HepG2 (cell line): ENCODE results near the gene JAGN1. TPM values are rescaled to one million over a fixed set of nuclear protein-coding genes. Genes with fewer than 3 reads are reported as not detected.

Experiments
- DZIP1 ChIP-seq: sonication (generic); formaldehyde crosslinking; IDR thresholded peaks from 2 replicates; pipeline ENCODE4 v1.5.0; 2020; ENCODE audit warnings: mild to moderate bottlenecking, missing genetic modification reagents
- FOXM1 ChIP-seq: sonication (generic); formaldehyde crosslinking; IDR thresholded peaks from 2 replicates; pipeline ENCODE4 v1.5.0; 2020; ENCODE audit warnings: missing genetic modification reagents
- HDAC2 ChIP-seq: sonication (generic); formaldehyde crosslinking; IDR thresholded peaks from 2 replicates; pipeline ENCODE4 v1.4.0; 2020; ENCODE audit warnings: missing genetic modification reagents
- HES4 ChIP-seq: sonication (generic); formaldehyde crosslinking; IDR thresholded peaks from 2 replicates; pipeline ENCODE4 v1.9.0; 2021; ENCODE audit warnings: mild to moderate bottlenecking, missing genetic modification reagents, borderline replicate concordance
- HNF4A ChIP-seq: sonication (generic); formaldehyde crosslinking; IDR thresholded peaks from 2 replicates; pipeline ENCODE4 v1.4.0; 2020; ENCODE audit warnings: missing genetic modification reagents
- MIER2 ChIP-seq: IDR thresholded peaks from 2 replicates; pipeline ENCODE4 v1.6.1; 2016; ENCODE audit warnings: missing biosample characterization, missing genetic modification reagents
- NCOA1 ChIP-seq: sonication (generic); formaldehyde crosslinking; IDR thresholded peaks from 2 replicates; pipeline ENCODE4 v1.9.0; 2021; ENCODE audit warnings: missing genetic modification reagents
- NFATC3 ChIP-seq: sonication (generic); formaldehyde crosslinking; IDR thresholded peaks from 2 replicates; pipeline ENCODE4 v1.5.1; 2020; ENCODE audit warnings: mild to moderate bottlenecking, missing genetic modification reagents
- NFE2L1 ChIP-seq: sonication (generic); formaldehyde crosslinking; IDR thresholded peaks from 2 replicates; pipeline ENCODE4 v1.4.0; 2020; ENCODE audit warnings: missing genetic modification reagents, mild to moderate bottlenecking, borderline replicate concordance
- SMARCE1 ChIP-seq: fragments of 450-650 bp; IDR thresholded peaks from 2 replicates; pipeline ENCODE4 v1.6.1; 2017; ENCODE audit warnings: borderline replicate concordance
- TAF15 ChIP-seq: fragments of 200-400 bp; formaldehyde crosslinking; IDR thresholded peaks from one replicate; pipeline ENCODE4 v1.6.1; 2018; ENCODE audit warnings: mild to moderate bottlenecking, low read depth, low read length; ENCODE audit not compliant: poor library complexity, severe bottlenecking
- TBX2 ChIP-seq: sonication (generic); formaldehyde crosslinking; IDR thresholded peaks from 2 replicates; pipeline ENCODE4 v1.5.0; 2020; ENCODE audit warnings: missing genetic modification reagents, mild to moderate bottlenecking, borderline replicate concordance
- ZBTB38 ChIP-seq: sonication (generic); formaldehyde crosslinking; IDR thresholded peaks from 2 replicates; pipeline ENCODE4 v1.5.1; 2020; ENCODE audit warnings: mild to moderate bottlenecking, missing genetic modification reagents
- ZNF296 ChIP-seq: sonication (generic); formaldehyde crosslinking; conservative IDR thresholded peaks from 2 replicates; pipeline ENCODE4 v1.5.0; 2020; ENCODE audit warnings: mild to moderate bottlenecking, missing genetic modification reagents
- ZNF598 ChIP-seq: sonication (generic); formaldehyde crosslinking; IDR thresholded peaks from 2 replicates; pipeline ENCODE4 v1.5.1; 2020; ENCODE audit warnings: mild to moderate bottlenecking, missing genetic modification reagents, borderline replicate concordance
- ZNF605 ChIP-seq: sonication (generic); formaldehyde crosslinking; IDR thresholded peaks from 2 replicates; pipeline ENCODE4 v1.8.0; 2022; ENCODE audit warnings: mild to moderate bottlenecking, missing genetic modification reagents
- ZNF772 ChIP-seq: sonication (generic); formaldehyde crosslinking; IDR thresholded peaks from 2 replicates; pipeline ENCODE4 v1.5.0; 2020; ENCODE audit warnings: mild to moderate bottlenecking, missing genetic modification reagents
- polyA plus RNA-seq, 8 experiments: library from polyadenylated mRNA; depleted of rRNA in 3 of 8; stranded (reverse) in 7 of 8; unstranded in 1 of 8; fragments of >200 nt; fragmentation: Illumina TruSeq in 4 of 8; extraction: Trizol in 4 of 8; gene quantifications; 2 replicates each; pipeline versions ENCODE4 v1.2.1 to v1.2.3, GENCODE V29; 2011 to 2016; ENCODE audit warnings: low read depth in 4 of 8, missing spikeins in 1 of 8, mixed read lengths in 1 of 8; ENCODE audit not compliant: insufficient read depth in 1 of 8
- total RNA-seq, 5 experiments: library from RNA; depleted of rRNA; stranded (reverse); fragments of >200 nt; fragmentation: Illumina TruSeq; extraction: Trizol; gene quantifications; 2 replicates each; pipeline ENCODE4 v1.2.3, GENCODE V29; 2016; ENCODE audit warnings: low read depth in 1 of 5
- TF ChIP-seq, protein P1 (sequence below): IDR thresholded peaks from 2 replicates; pipeline ENCODE4 v1.6.1; 2016; ENCODE audit warnings: low read depth, borderline replicate concordance
- TF ChIP-seq, protein P2 (sequence below): sonication (generic); formaldehyde crosslinking; IDR thresholded peaks from 2 replicates; pipeline ENCODE4 v1.8.0; 2023; ENCODE audit warnings: mild to moderate bottlenecking, missing genetic modification reagents
- TF ChIP-seq, protein P3 (sequence below): IDR thresholded peaks from 2 replicates; pipeline ENCODE4 v1.6.1; 2016
- TF ChIP-seq, protein P4 (sequence below): sonication (generic); formaldehyde crosslinking; IDR thresholded peaks from 2 replicates; pipeline ENCODE4 v1.4.0; 2020; ENCODE audit warnings: mild to moderate bottlenecking, missing genetic modification reagents
- TF ChIP-seq, protein P5 (sequence below): sonication (generic); formaldehyde crosslinking; IDR thresholded peaks from 2 replicates; pipeline ENCODE4 v1.4.0; 2020; ENCODE audit warnings: missing genetic modification reagents

Gene JAGN1
- total and polyA plus RNA-seq, 2 of the 13 experiments (the other 11 are each of a cell fraction or from before 2014, with no cell fraction given), result 49.9 to 50.9 TPM

DNA sequence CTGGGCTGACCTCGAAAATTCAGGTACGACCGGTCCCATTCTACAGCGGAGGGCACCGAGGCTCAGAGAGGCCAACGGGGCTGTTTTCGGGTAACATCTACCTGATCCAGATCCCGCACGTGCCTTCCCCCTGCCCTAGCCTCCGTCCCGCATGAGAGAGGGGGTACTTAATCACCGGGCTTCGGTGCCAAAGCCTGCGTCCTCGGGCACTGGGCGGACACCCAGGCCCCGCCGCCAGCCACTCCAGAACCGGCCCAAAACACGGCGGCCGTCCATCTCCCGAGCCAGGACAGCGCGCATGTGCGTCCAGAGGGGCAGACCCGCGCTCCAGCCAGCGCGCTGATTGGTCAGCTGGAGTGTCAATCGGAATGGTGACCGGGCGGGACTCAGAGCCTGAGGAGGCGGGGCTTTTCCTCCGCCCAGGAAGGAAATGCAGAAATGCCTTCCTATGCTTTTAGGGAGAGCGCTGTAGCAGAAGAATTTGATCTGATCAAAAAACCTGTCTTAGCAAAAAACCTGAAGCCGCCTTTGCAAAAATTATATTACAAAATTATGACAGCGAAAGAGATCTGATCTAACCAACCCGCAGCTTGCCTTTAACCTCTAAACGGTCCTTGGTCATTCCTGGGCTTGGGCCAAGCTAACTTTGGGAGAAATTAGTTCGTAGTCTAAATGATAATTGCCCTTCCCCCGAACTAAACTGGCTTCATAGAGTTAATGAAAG is 46.5 kb upstream of the JAGN1 start, which contains the start of gene RPUSD3 (continued):
- TF ChIP-seq, protein P1, sequence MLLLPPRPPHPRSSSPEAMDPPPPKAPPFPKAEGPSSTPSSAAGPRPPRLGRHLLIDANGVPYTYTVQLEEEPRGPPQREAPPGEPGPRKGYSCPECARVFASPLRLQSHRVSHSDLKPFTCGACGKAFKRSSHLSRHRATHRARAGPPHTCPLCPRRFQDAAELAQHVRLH (CRISPR knock-in tag), result no peak
- TF ChIP-seq TAF15 (no peak), ZNF605 (CRISPR knock-in tag) (no peak), NFATC3 (CRISPR knock-in tag) (no peak), ZNF772 (no peak), FOXM1 (CRISPR knock-in tag) (no peak), NCOA1 (CRISPR knock-in tag) (no peak), SMARCE1 (no peak), HDAC2 (CRISPR knock-in tag) (peak; percentile 40; the same call in 1 of the 2 replicates), TBX2 (CRISPR knock-in tag) (peak; percentile 70), MIER2 (CRISPR knock-in tag) (no peak), DZIP1 (CRISPR knock-in tag) (no peak), ZNF598 (CRISPR knock-in tag) (no peak), HNF4A (CRISPR knock-in tag) (no peak), ZBTB38 (CRISPR knock-in tag) (no peak), ZNF296 (no peak), NFE2L1 (CRISPR knock-in tag) (no peak), HES4 (CRISPR knock-in tag) (no peak)
- TF ChIP-seq, protein P2, sequence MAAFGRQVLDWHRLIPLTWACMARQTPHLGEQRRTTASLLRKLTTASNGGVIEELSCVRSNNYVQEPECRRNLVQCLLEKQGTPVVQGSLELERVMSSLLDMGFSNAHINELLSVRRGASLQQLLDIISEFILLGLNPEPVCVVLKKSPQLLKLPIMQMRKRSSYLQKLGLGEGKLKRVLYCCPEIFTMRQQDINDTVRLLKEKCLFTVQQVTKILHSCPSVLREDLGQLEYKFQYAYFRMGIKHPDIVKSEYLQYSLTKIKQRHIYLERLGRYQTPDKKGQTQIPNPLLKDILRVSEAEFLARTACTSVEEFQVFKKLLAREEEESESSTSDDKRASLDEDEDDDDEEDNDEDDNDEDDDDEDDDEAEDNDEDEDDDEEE (CRISPR knock-in tag), result no peak
- TF ChIP-seq, protein P3, sequence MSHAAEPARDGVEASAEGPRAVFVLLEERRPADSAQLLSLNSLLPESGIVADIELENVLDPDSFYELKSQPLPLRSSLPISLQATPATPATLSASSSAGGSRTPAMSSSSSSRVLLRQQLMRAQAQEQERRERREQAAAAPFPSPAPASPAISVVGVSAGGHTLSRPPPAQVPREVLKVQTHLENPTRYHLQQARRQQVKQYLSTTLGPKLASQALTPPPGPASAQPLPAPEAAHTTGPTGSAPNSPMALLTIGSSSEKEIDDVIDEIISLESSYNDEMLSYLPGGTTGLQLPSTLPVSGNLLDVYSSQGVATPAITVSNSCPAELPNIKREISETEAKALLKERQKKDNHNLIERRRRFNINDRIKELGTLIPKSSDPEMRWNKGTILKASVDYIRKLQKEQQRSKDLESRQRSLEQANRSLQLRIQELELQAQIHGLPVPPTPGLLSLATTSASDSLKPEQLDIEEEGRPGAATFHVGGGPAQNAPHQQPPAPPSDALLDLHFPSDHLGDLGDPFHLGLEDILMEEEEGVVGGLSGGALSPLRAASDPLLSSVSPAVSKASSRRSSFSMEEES (CRISPR knock-in tag), result no peak
- TF ChIP-seq, protein P4, sequence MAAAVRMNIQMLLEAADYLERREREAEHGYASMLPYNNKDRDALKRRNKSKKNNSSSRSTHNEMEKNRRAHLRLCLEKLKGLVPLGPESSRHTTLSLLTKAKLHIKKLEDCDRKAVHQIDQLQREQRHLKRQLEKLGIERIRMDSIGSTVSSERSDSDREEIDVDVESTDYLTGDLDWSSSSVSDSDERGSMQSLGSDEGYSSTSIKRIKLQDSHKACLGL (CRISPR knock-in tag), result peak; percentile 92
- TF ChIP-seq, protein P5, sequence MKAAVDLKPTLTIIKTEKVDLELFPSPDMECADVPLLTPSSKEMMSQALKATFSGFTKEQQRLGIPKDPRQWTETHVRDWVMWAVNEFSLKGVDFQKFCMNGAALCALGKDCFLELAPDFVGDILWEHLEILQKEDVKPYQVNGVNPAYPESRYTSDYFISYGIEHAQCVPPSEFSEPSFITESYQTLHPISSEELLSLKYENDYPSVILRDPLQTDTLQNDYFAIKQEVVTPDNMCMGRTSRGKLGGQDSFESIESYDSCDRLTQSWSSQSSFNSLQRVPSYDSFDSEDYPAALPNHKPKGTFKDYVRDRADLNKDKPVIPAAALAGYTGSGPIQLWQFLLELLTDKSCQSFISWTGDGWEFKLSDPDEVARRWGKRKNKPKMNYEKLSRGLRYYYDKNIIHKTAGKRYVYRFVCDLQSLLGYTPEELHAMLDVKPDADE (CRISPR knock-in tag), result no peak
